IMR-90 (cell line): ENCODE results near the gene RASSF3. TPM values are rescaled to one million over a fixed set of nuclear protein-coding genes. Genes with fewer than 3 reads are reported as not detected.

ENCODE experiments used
- ATAC-seq: fragments of 200-7000 bp; cut with Tn5 transposase; 2 replicates; pipeline ENCODE4 v1.9.1; 2020; ENCODE audit warnings: low read depth, mild to moderate bottlenecking, moderate library complexity
- BruUV-seq: library from RNA; stranded (reverse); fragments of 400-500 nt; replicated peaks from 2 replicates; lab custom pipeline; 2021; lab: Mats Ljungman, UMichigan
- CTCF ChIA-PET: fragments of 300-600 bp; formaldehyde crosslinking; extraction: SDS; loops from one replicate; lab custom pipeline; 2021; ENCODE audit warnings: antibody characterized with exemption; lab: Yijun Ruan, JAX
- POLR2A ChIA-PET: fragments of 300-600 bp; sonication (Branson Sonifier 250); formaldehyde crosslinking; loops from one replicate; lab custom pipeline; 2022; ENCODE audit warnings: antibody characterized with exemption; ENCODE audit not compliant: unreplicated experiment; lab: Charles Lee
- DNase-seq: peaks from one replicate; pipeline ENCODE4 v3.0.0; 2013
- H2AFZ ChIP-seq: replicated peaks from 2 replicates; pipeline ENCODE3; 2013; ENCODE audit warnings: low read length, mild to moderate bottlenecking; ENCODE audit not compliant: poor library complexity
- H2AK5ac ChIP-seq: 2 replicates; pipeline ENCODE4 v1.6.1; 2013; ENCODE audit warnings: low read depth, low read length, inconsistent platforms
- H2AK9ac ChIP-seq: replicated peaks from 2 replicates; pipeline ENCODE3; 2013; ENCODE audit warnings: mild to moderate bottlenecking, low read depth, low read length, moderate library complexity; ENCODE audit not compliant: poor library complexity
- H2BK120ac ChIP-seq: 2 replicates; pipeline ENCODE4 v1.6.1; 2013; ENCODE audit warnings: low read depth, low read length, inconsistent platforms
- H2BK15ac ChIP-seq: 3 replicates; pipeline ENCODE4 v1.6.1; 2013; ENCODE audit warnings: low read depth, low read length, inconsistent platforms
- H2BK20ac ChIP-seq: 2 replicates; pipeline ENCODE4 v1.6.1; 2013; ENCODE audit warnings: low read depth, mild to moderate bottlenecking, inconsistent platforms, low read length, moderate library complexity
- H2BK5ac ChIP-seq: 2 replicates; pipeline ENCODE4 v1.6.1; 2013; ENCODE audit warnings: mild to moderate bottlenecking, low read depth, low read length, inconsistent platforms; ENCODE audit not compliant: poor library complexity, severe bottlenecking
- H3K14ac ChIP-seq: replicated peaks from 2 replicates; pipeline ENCODE4 v1.6.1; 2013; ENCODE audit warnings: low read depth, low read length, inconsistent platforms
- H3K18ac ChIP-seq: 2 replicates; pipeline ENCODE4 v1.6.1; 2013; ENCODE audit warnings: low read depth, low read length, control low read depth
- H3K23ac ChIP-seq: 2 replicates; pipeline ENCODE4 v1.6.1; 2013; ENCODE audit warnings: low read depth, low read length, inconsistent platforms
- H3K27ac ChIP-seq: 2 replicates; pipeline ENCODE4 v1.5.1; 2013; ENCODE audit warnings: mild to moderate bottlenecking, control low read depth, low read length; ENCODE audit not compliant: insufficient read depth
- H3K27me3 ChIP-seq: 2 replicates; pipeline ENCODE4 v1.6.1; 2013; ENCODE audit warnings: low read length; ENCODE audit not compliant: control insufficient read depth, insufficient read depth
- H3K36me3 ChIP-seq: 2 replicates; pipeline ENCODE4 v1.6.1; 2013; ENCODE audit warnings: low read length, mixed read lengths; ENCODE audit not compliant: control insufficient read depth, insufficient read depth
- H3K4ac ChIP-seq: 2 replicates; pipeline ENCODE4 v1.6.1; 2013; ENCODE audit warnings: low read depth, low read length, inconsistent platforms
- H3K4me1 ChIP-seq: 2 replicates; pipeline ENCODE4 v1.6.1; 2013; ENCODE audit warnings: low read length, mixed read lengths; ENCODE audit not compliant: control insufficient read depth, insufficient read depth
- H3K4me2 ChIP-seq: 2 replicates; pipeline ENCODE4 v1.6.1; 2013; ENCODE audit warnings: low read depth, mild to moderate bottlenecking, control low read depth, low read length, moderate library complexity
- H3K4me3 ChIP-seq: 2 replicates; pipeline ENCODE4 v1.5.1; 2013; ENCODE audit warnings: low read depth, mild to moderate bottlenecking, control low read depth, low read length, moderate library complexity; ENCODE audit not compliant: insufficient read depth
- H3K56ac ChIP-seq: 2 replicates; pipeline ENCODE4 v1.6.1; 2013; ENCODE audit warnings: low read length, inconsistent platforms; ENCODE audit not compliant: insufficient read depth; ENCODE audit errors: extremely low read depth
- H3K79me1 ChIP-seq, 2 experiments: 2 replicates each; pipeline ENCODE4 v1.6.1; 2013; ENCODE audit warnings: low read length in 2 of 2, inconsistent platforms in 1 of 2, low read depth in 1 of 2
- H3K9ac ChIP-seq: 2 replicates; pipeline ENCODE4 v1.6.1; 2013; ENCODE audit warnings: low read depth, low read length, control low read depth
- H3K9me1 ChIP-seq: 2 replicates; pipeline ENCODE4 v1.6.1; 2013; ENCODE audit warnings: low read length, inconsistent platforms; ENCODE audit not compliant: insufficient read depth
- H3K9me3 ChIP-seq: 2 replicates; pipeline ENCODE4 v1.6.1; 2013; ENCODE audit warnings: low read length; ENCODE audit not compliant: control insufficient read depth, insufficient read depth
- H4K20me1 ChIP-seq: 2 replicates; pipeline ENCODE4 v1.6.1; 2013; ENCODE audit warnings: low read length, inconsistent platforms; ENCODE audit not compliant: insufficient read depth
- H4K5ac ChIP-seq: 2 replicates; pipeline ENCODE4 v1.6.1; 2013; ENCODE audit warnings: mild to moderate bottlenecking, low read depth, low read length, control low read depth
- H4K8ac ChIP-seq, 2 experiments: 2 replicates each; pipeline ENCODE4 v1.6.1; 2013; ENCODE audit warnings: low read depth in 2 of 2, low read length in 2 of 2, control low read depth in 1 of 2, inconsistent platforms in 1 of 2
- H4K91ac ChIP-seq: 2 replicates; pipeline ENCODE4 v1.6.1; 2013; ENCODE audit warnings: low read depth, low read length, inconsistent platforms; ENCODE audit not compliant: insufficient read depth
- BHLHE40 ChIP-seq: fragments of 150-350 bp; IDR thresholded peaks from 2 replicates; pipeline ENCODE4 v1.6.1; 2016; ENCODE audit warnings: mild to moderate bottlenecking, low read depth, low read length
- CEBPB ChIP-seq: IDR thresholded peaks from 2 replicates; pipeline ENCODE4 v1.6.1; 2012; ENCODE audit warnings: low read depth, low read length, improper control_type of control experiment
- FOS ChIP-seq: fragments of 150-350 bp; IDR thresholded peaks from 2 replicates; pipeline ENCODE4 v1.6.1; 2016; ENCODE audit warnings: low read depth, low read length
- MXI1 ChIP-seq: IDR thresholded peaks from 2 replicates; pipeline ENCODE4 v1.6.1; 2012; ENCODE audit warnings: low read depth, mild to moderate bottlenecking, low read length, moderate library complexity, borderline replicate concordance
- NFE2L2 ChIP-seq: fragments of 150-350 bp; IDR thresholded peaks from 2 replicates; pipeline ENCODE4 v1.6.1; 2016; ENCODE audit warnings: low read depth, mild to moderate bottlenecking, low read length
- RAD21 ChIP-seq: IDR thresholded peaks from 2 replicates; pipeline ENCODE4 v1.6.1; 2012; ENCODE audit warnings: low read length, improper control_type of control experiment
- RCOR1 ChIP-seq: IDR thresholded peaks from 2 replicates; pipeline ENCODE4 v1.6.1; 2012; ENCODE audit warnings: mild to moderate bottlenecking, low read length, improper control_type of control experiment; ENCODE audit not compliant: insufficient replicate concordance
- SMC3 ChIP-seq: fragments of 150-350 bp; IDR thresholded peaks from 2 replicates; pipeline ENCODE4 v1.6.1; 2016; ENCODE audit warnings: low read depth, mild to moderate bottlenecking, antibody characterized with exemption, low read length, moderate library complexity
- WGBS, 2 experiments: methylation state at CpG; one replicate each; pipeline versions ENCODE4 v1.1.5 to v1.1.7; 2013; ENCODE audit warnings: missing lambda C conversion rate in 2 of 2; ENCODE audit not compliant: insufficient read length in 1 of 2; ENCODE audit errors: extremely low coverage in 2 of 2; 5-methylcytosine and 5-hydroxymethylcytosine counted together
- dilution Hi-C: fragments of 300-500 bp; cut with HindIII; formaldehyde crosslinking; loops from one replicate; pipeline ENCODE4 v1.14.3; 2018; ENCODE audit warnings: low sequenced_read_pairs; ENCODE audit not compliant: unreplicated experiment
- in situ Hi-C: fragments of 300-500 bp; cut with MboI; formaldehyde crosslinking; loops from 3 replicates; pipeline ENCODE4 v1.14.3; 2019; ENCODE audit warnings: low sequenced_read_pairs, inconsistent platforms, mixed read lengths
- intact Hi-C: fragments of 100-400 bp; cut with micrococcal nuclease; formaldehyde crosslinking; loops from 2 replicates; pipeline ENCODE4 v1.10.0; 2022
- polyA plus RNA-seq, 3 experiments: library from polyadenylated mRNA; depleted of rRNA; stranded (reverse); fragments of >200 nt; gene quantifications; 2 replicates each; pipeline ENCODE4 v1.2.3, GENCODE V29; 2012; ENCODE audit warnings: low replicate concordance in 1 of 3
- total RNA-seq: library from RNA; depleted of rRNA; stranded (reverse); fragments of >200 nt; gene quantifications from 2 replicates; pipeline ENCODE4 v1.2.3, GENCODE V29; 2012
- TF ChIP-seq, protein P1 (sequence below): fragments of 150-350 bp; IDR thresholded peaks from 2 replicates; pipeline ENCODE4 v1.6.1; 2017; ENCODE audit warnings: mild to moderate bottlenecking, antibody characterized with exemption, low read length, low read depth

The RASSF3 gene
- total and polyA plus RNA-seq, 2 of the 4 experiments (the other 2 are of a cell fraction), result 18.7 to 39.3 TPM

DNA sequence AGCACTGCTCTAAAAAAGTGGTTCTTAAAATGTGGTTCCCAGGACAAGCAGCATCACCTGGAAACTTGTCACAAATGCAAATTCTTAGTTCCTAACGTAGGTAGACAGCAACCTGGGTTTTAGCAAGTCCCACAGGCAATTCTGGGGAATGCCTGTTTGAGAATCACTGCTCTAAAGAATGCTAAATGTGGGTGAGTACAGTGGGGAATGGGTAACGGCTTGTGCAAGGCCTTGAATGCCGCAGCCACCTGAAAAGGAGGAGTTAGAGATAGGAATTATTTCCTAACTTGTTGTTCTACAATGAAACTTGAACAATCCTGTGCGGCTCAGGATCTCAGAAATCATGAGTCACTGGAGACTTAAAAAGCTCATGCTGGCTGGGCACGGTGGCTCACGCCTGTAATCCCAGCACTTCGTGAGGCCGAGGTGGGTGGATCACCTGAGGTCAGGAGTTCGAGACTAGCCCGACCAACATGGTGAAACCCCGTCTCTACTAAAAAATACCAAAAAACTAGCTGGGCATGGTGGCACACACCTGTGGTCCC, 114.0 kb downstream of the RASSF3 start:
- no peak overlapping the region for H2AFZ ChIP-seq
- ChIA-PET CTCF (no interaction called here), POLR2A (no interaction called here)
- no peak overlapping the region for H2BK15ac ChIP-seq
- no peak overlapping the region for H3K4me2 ChIP-seq
- H3K4me1 ChIP-seq, result no peaks in the 10 kb centered on the region
- no peak overlapping the region for H3K23ac ChIP-seq
- H3K4ac ChIP-seq, result no peak overlapping the region
- no peak overlapping the region for H3K18ac ChIP-seq
- H2BK5ac ChIP-seq, result no peak overlapping the region
- H3K27me3 ChIP-seq, result no peaks in the 10 kb centered on the region
- intact Hi-C loops (no loop called here), dilution Hi-C loops (no loop called here), in situ Hi-C loops (no loop called here)
- no peak overlapping the region for H3K56ac ChIP-seq
- TF ChIP-seq FOS (no peak), BHLHE40 (no peak), RCOR1 (no peak), NFE2L2 (no peak), RAD21 (no peak), CEBPB (no peak), MXI1 (no peak), SMC3 (no peak)
- TF ChIP-seq, protein P1, sequence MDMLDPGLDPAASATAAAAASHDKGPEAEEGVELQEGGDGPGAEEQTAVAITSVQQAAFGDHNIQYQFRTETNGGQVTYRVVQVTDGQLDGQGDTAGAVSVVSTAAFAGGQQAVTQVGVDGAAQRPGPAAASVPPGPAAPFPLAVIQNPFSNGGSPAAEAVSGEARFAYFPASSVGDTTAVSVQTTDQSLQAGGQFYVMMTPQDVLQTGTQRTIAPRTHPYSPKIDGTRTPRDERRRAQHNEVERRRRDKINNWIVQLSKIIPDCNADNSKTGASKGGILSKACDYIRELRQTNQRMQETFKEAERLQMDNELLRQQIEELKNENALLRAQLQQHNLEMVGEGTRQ, result no peak
- ATAC-seq (no peak), DNase-seq (no peak)
- H4K8ac ChIP-seq, result no peak overlapping the region
- no peak overlapping the region for H2AK9ac ChIP-seq
- no peaks in the 10 kb centered on the region for H4K20me1 ChIP-seq
- H2BK120ac ChIP-seq, result no peak overlapping the region
- H3K27ac ChIP-seq, result no peak overlapping the region
- H3K9me1 ChIP-seq, result peaks cover 3% of the 10 kb centered on the region; the same call in 1 of the 2 replicates
- H4K91ac ChIP-seq, result no peak overlapping the region
- H3K79me1 ChIP-seq, result no peaks in the 10 kb centered on the region
- no peak overlapping the region for H4K5ac ChIP-seq
- no peak overlapping the region for H2AK5ac ChIP-seq
- H3K9ac ChIP-seq, result no peak overlapping the region
- H3K9me3 ChIP-seq, result no peaks in the 10 kb centered on the region
- H3K4me3 ChIP-seq, result no peak overlapping the region
- no TSS peak for BruUV-seq
- H2BK20ac ChIP-seq, result no peak overlapping the region
- no peak overlapping the region for H3K14ac ChIP-seq
- H3K36me3 ChIP-seq, result peaks cover 26% of the 10 kb centered on the region
- 98% methylated on average over 8 of the region's 11 CpGs; no CpG with 5 or more reads in 1 of the 2 experiments for WGBS, 2 experiments
